ENCODE results near the gene NF1. TPM values are rescaled to one million over a fixed set of nuclear protein-coding genes. Genes with fewer than 3 reads are reported as not detected.

The NF1 gene
- total RNA-seq, 1 donor from 2014 or later: 42.5 TPM

GRCh38 chr17:31397256-31397939 lies 302.6 kb downstream of the NF1 start:
- Histone ChIP-seq H3K9me3 (replicated peaks) (no peaks in the 10 kb centered on the region), H3K27me3 (ENCODE audit: low read depth) (peaks cover 70% of the 10 kb centered on the region), H3K4me1 (peaks cover 4% of the 10 kb centered on the region), H3K27ac (replicated peaks) (no peak overlapping the region), H3K36me3 (no peaks in the 10 kb centered on the region), H3K4me3 (no peak overlapping the region)
- intact Hi-C loops (cut with micrococcal nuclease): no loop called here
- DNase-seq: no peak
- no peak for TF ChIP-seq CTCF (IDR thresholded peaks at IDR 0.05; ENCODE audit: borderline replicate concordance)

GRCh38 chr17:31398381-31399311 lies 303.9 kb downstream of the NF1 start:
- TF ChIP-seq CTCF (IDR thresholded peaks at IDR 0.05; ENCODE audit: borderline replicate concordance): no peak

GRCh38 chr17:31400481-31400950 lies 305.7 kb downstream of the NF1 start:
- peaks cover 52% of the 10 kb centered on the region for H3K27me3 ChIP-seq (ENCODE audit: low read depth)
- DNase-seq: no peak
- no peak overlapping the region for H3K27ac ChIP-seq (replicated peaks)
- no peak for TF ChIP-seq CTCF (IDR thresholded peaks at IDR 0.05; ENCODE audit: borderline replicate concordance)
- H3K4me1 ChIP-seq: no peaks in the 10 kb centered on the region
- no peaks in the 10 kb centered on the region for H3K36me3 ChIP-seq
- no peaks in the 10 kb centered on the region for H3K9me3 ChIP-seq (replicated peaks)
- intact Hi-C loops (cut with micrococcal nuclease): no loop called here
- H3K4me3 ChIP-seq: no peak overlapping the region

More at GRCh38 chr17:31398381-31399311, 303.9 kb downstream of the NF1 start:
- intact Hi-C loops (cut with micrococcal nuclease): no loop called here
- Histone ChIP-seq H3K9me3 (replicated peaks) (no peaks in the 10 kb centered on the region), H3K36me3 (no peaks in the 10 kb centered on the region), H3K4me1 (no peaks in the 10 kb centered on the region), H3K27ac (replicated peaks) (no peak overlapping the region), H3K4me3 (no peak overlapping the region), H3K27me3 (ENCODE audit: low read depth) (peaks cover 67% of the 10 kb centered on the region)
- no peak for DNase-seq

GRCh38 chr17:31401456-31402254 lies 306.9 kb downstream of the NF1 start:
- Histone ChIP-seq H3K9me3 (replicated peaks) (no peaks in the 10 kb centered on the region), H3K27ac (replicated peaks) (no peak overlapping the region), H3K27me3 (ENCODE audit: low read depth) (peaks cover 42% of the 10 kb centered on the region), H3K36me3 (no peaks in the 10 kb centered on the region), H3K4me3 (no peak overlapping the region), H3K4me1 (no peaks in the 10 kb centered on the region)
- intact Hi-C loops (cut with micrococcal nuclease): no loop called here
- no peak for TF ChIP-seq CTCF (IDR thresholded peaks at IDR 0.05; ENCODE audit: borderline replicate concordance)
- no peak for DNase-seq

Measured in left ventricle myocardium inferior (tissue), 1 donor.